Stimulated activated CD8-positive, alpha-beta memory T cell treated with anti-CD3 and anti-CD28 coated beads, Interleukin-7, amount 100 ng/mL, for 4 hours (primary cell): ENCODE results near the gene DNAJC5G.
"Not testable (repeated sequence)": the region's sequence is repeated elsewhere in the genome, so short reads cannot be mapped to it uniquely, and the experiment has no call there.

ENCODE experiments used
- DNase-seq, 2 donors: peaks; one replicate each; pipeline ENCODE4 v3.0.0-alpha.2; 2020; ENCODE audit warnings: low read depth in 2 of 2

Gene DNAJC5G

GRCh38 chr2:27308359-27308881 is 33.2 kb downstream of the DNAJC5G start, which contains the start of gene UCN:
TSS of gene UCN (minus strand) at chr2:27308445. CDS start at chr2:27307895, 550 bp downstream.
- DNase-seq = no peak

GRCh38 chr2:27309651-27310050 is 34.4 kb downstream of the DNAJC5G start:
- DNase-seq = no peak

GRCh38 chr2:27312152-27312551 is 36.9 kb downstream of the DNAJC5G start:
- DNase-seq = no peak

- no peak for DNase-seq
Observed at GRCh38 chr2:27313882-27314645, 38.8 kb downstream of the DNAJC5G start.

GRCh38 chr2:27314709-27315108 is 39.5 kb downstream of the DNAJC5G start:
- no peak for DNase-seq

GRCh38 chr2:27315122-27315521 is 39.9 kb downstream of the DNAJC5G start:
- DNase-seq = no peak

- no peak for DNase-seq
Observed at GRCh38 chr2:27316655-27317412, 41.6 kb downstream of the DNAJC5G start.

- DNase-seq = not testable (repeated sequence)
Observed at GRCh38 chr2:27319839-27320238, 44.6 kb downstream of the DNAJC5G start.

- DNase-seq = no peak
Observed at GRCh38 chr2:27320958-27321543, 45.8 kb downstream of the DNAJC5G start.

- DNase-seq = no peak
Observed at GRCh38 chr2:27322301-27322765, 47.1 kb downstream of the DNAJC5G start.

GRCh38 chr2:27322766-27323595 is 47.7 kb downstream of the DNAJC5G start, which contains the start of gene MPV17:
TSS of gene MPV17 (minus strand) at chr2:27323097. CDS start at chr2:27322517, 580 bp downstream.
- DNase-seq = peak; percentile 77 to 80

GRCh38 chr2:27323596-27324285 is 48.5 kb downstream of the DNAJC5G start:
- no peak for DNase-seq

- no peak for DNase-seq
Observed at GRCh38 chr2:27324720-27325119, 49.5 kb downstream of the DNAJC5G start.
